Activated T-cell treated with anti-CD3 and anti-CD28 coated beads, Interleukin-2, amount 50 U/mL, for 72 hours (primary cell): Measurements from ENCODE around the gene CATSPERB. TPM values are rescaled to one million over a fixed set of nuclear protein-coding genes. Genes with fewer than 3 reads are reported as not detected.

Experiments
- ATAC-seq, 2 donors: fragments of 150-1000 bp; cut with Tn5 transposase; replicated peaks in 1 of 2; 2 replicates each; pipeline ENCODE4 v1.10.0; 2021; ENCODE audit warnings: moderate library complexity in 2 of 2, mild to moderate bottlenecking in 1 of 2
- DNase-seq, 2 donors: peaks; one replicate each; pipeline ENCODE4 v3.0.0; 2021 to 2022; ENCODE audit warnings: mixed read lengths in 1 of 2
- H3K27ac Mint-ChIP-seq: one replicate; pipeline ENCODE4 v1.8.0; 2022; ENCODE audit warnings: mild to moderate bottlenecking, moderate library complexity, mixed read lengths
- H3K27me3 Mint-ChIP-seq: one replicate; pipeline ENCODE4 v1.8.0; 2022; ENCODE audit warnings: low read depth, mixed read lengths
- H3K36me3 Mint-ChIP-seq, 2 donors: one replicate each; pipeline ENCODE4 v1.8.0; 2022; ENCODE audit warnings: mixed read lengths in 2 of 2, mild to moderate bottlenecking in 1 of 2; ENCODE audit not compliant: insufficient read depth in 2 of 2
- H3K4me1 Mint-ChIP-seq: one replicate; pipeline ENCODE4 v1.8.0; 2022; ENCODE audit warnings: low read depth, mixed read lengths
- H3K4me3 Mint-ChIP-seq, 2 donors: one replicate each; pipeline ENCODE4 v1.8.0; 2022; ENCODE audit warnings: mild to moderate bottlenecking in 2 of 2, mixed read lengths in 2 of 2, moderate library complexity in 2 of 2
- H3K9me3 Mint-ChIP-seq, 2 donors: one replicate each; pipeline ENCODE4 v1.8.0; 2022; ENCODE audit warnings: mixed read lengths in 2 of 2
- total RNA-seq, 2 donors: library from RNA; stranded (reverse); gene quantifications; one replicate each; pipeline ENCODE4 v1.2.3, GENCODE V29; 2022

Gene CATSPERB
- total RNA-seq, result 1 to 10 TPM in 1 of 2 donors, under 1 TPM in 1; 0.91 to 2.3 TPM

- H3K9me3 Mint-ChIP-seq, result no peaks in the 10 kb centered on the region
- peaks cover 18% of the 10 kb centered on the region for H3K4me1 Mint-ChIP-seq
- DNase-seq (no peak), ATAC-seq (no peak)
- H3K27me3 Mint-ChIP-seq, result no peaks in the 10 kb centered on the region
- H3K4me3 Mint-ChIP-seq, result peak within 1 kb of the TSS in 1 of 2 donors; percentile 16
- no peaks in the 10 kb centered on the region for H3K36me3 Mint-ChIP-seq
- H3K27ac Mint-ChIP-seq, result no peak within 1 kb of the TSS
Measured at GRCh38 chr14:91731986-91732385, at the start of gene CATSPERB. CATSPERB (minus strand) TSS chr14:91732086; CDS start chr14:91729479, 2,607 bp downstream.

- DNase-seq, result no peak
- ATAC-seq, result no peak
- no peaks in the 10 kb centered on the region for H3K27me3 Mint-ChIP-seq
- H3K27ac Mint-ChIP-seq, result no peak overlapping the region
- H3K36me3 Mint-ChIP-seq, result no peaks in the 10 kb centered on the region
- no peak overlapping the region for H3K4me3 Mint-ChIP-seq
- H3K9me3 Mint-ChIP-seq, result no peaks in the 10 kb centered on the region
- H3K4me1 Mint-ChIP-seq, result no peaks in the 10 kb centered on the region
Measured at GRCh38 chr14:91780452-91780851, 48.6 kb upstream of the CATSPERB start.

GRCh38 chr14:91778217-91778616, 46.3 kb upstream of the CATSPERB start:
- ATAC-seq (no peak), DNase-seq (no peak)
- Mint-ChIP-seq H3K4me3 (no peak overlapping the region), H3K27ac (no peak overlapping the region), H3K36me3 (no peaks in the 10 kb centered on the region), H3K9me3 (no peaks in the 10 kb centered on the region), H3K4me1 (peaks cover 6% of the 10 kb centered on the region), H3K27me3 (no peaks in the 10 kb centered on the region)

GRCh38 chr14:91774140-91775096, 42.5 kb upstream of the CATSPERB start:
- DNase-seq, result no peak
- peak overlapping the region; percentile 34 for H3K27ac Mint-ChIP-seq

GRCh38 chr14:91770185-91770584, 38.3 kb upstream of the CATSPERB start:
- no peak for DNase-seq
- Mint-ChIP-seq H3K4me1 (peaks cover 6% of the 10 kb centered on the region), H3K4me3 (no peak overlapping the region), H3K27ac (no peak overlapping the region), H3K9me3 (no peaks in the 10 kb centered on the region), H3K36me3 (no peaks in the 10 kb centered on the region), H3K27me3 (no peaks in the 10 kb centered on the region)
- no peak for ATAC-seq

More at GRCh38 chr14:91774140-91775096, 42.5 kb upstream of the CATSPERB start:
- Mint-ChIP-seq H3K4me1 (peaks cover 6% of the 10 kb centered on the region), H3K27me3 (no peaks in the 10 kb centered on the region), H3K4me3 (no peak overlapping the region), H3K36me3 (no peaks in the 10 kb centered on the region), H3K9me3 (no peaks in the 10 kb centered on the region)
- no peak for ATAC-seq

GRCh38 chr14:91755570-91756295, 23.8 kb upstream of the CATSPERB start:
- no peak for ATAC-seq
- no peaks in the 10 kb centered on the region for H3K4me1 Mint-ChIP-seq
- H3K36me3 Mint-ChIP-seq, result peaks cover 9 to 11% of the 10 kb centered on the region in 2 donors
- H3K9me3 Mint-ChIP-seq, result peaks cover 4 to 5% of the 10 kb centered on the region in 2 donors
- no peak for DNase-seq
- H3K27ac Mint-ChIP-seq, result no peak overlapping the region
- H3K27me3 Mint-ChIP-seq, result no peaks in the 10 kb centered on the region
- H3K4me3 Mint-ChIP-seq, result no peak overlapping the region

- H3K4me1 Mint-ChIP-seq, result no peaks in the 10 kb centered on the region
- H3K27ac Mint-ChIP-seq, result no peak overlapping the region
- H3K27me3 Mint-ChIP-seq, result no peaks in the 10 kb centered on the region
- H3K36me3 Mint-ChIP-seq, result peaks cover 3 to 6% of the 10 kb centered on the region in 2 donors
- H3K9me3 Mint-ChIP-seq, result peaks cover 0 to 2% of the 10 kb centered on the region in 2 donors
- no peak overlapping the region for H3K4me3 Mint-ChIP-seq
- ATAC-seq (no peak), DNase-seq (no peak)
Measured at GRCh38 chr14:91754819-91755218, 22.9 kb upstream of the CATSPERB start.

GRCh38 chr14:91754185-91754584, 22.3 kb upstream of the CATSPERB start:
- Mint-ChIP-seq H3K4me1 (no peaks in the 10 kb centered on the region), H3K9me3 (peaks cover 0 to 2% of the 10 kb centered on the region in 2 donors), H3K4me3 (no peak overlapping the region), H3K27me3 (no peaks in the 10 kb centered on the region), H3K36me3 (peaks cover 0 to 1% of the 10 kb centered on the region in 2 donors), H3K27ac (no peak overlapping the region)
- DNase-seq, result no peak
- ATAC-seq, result no peak

- H3K36me3 Mint-ChIP-seq, result peaks cover 0 to 1% of the 10 kb centered on the region in 2 donors
- no peaks in the 10 kb centered on the region for H3K27me3 Mint-ChIP-seq
- no peak overlapping the region for H3K4me3 Mint-ChIP-seq
- H3K9me3 Mint-ChIP-seq, result peaks cover 0 to 2% of the 10 kb centered on the region in 2 donors
- H3K4me1 Mint-ChIP-seq, result no peaks in the 10 kb centered on the region
- H3K27ac Mint-ChIP-seq, result no peak overlapping the region
- no peak for DNase-seq
- ATAC-seq, result peak in 1 of 2 donors; percentile 33
Measured at GRCh38 chr14:91753501-91754128, 21.7 kb upstream of the CATSPERB start.

- ATAC-seq (no peak), DNase-seq (no peak)
- Mint-ChIP-seq H3K4me3 (no peak overlapping the region), H3K4me1 (no peaks in the 10 kb centered on the region), H3K36me3 (peaks cover 0 to 1% of the 10 kb centered on the region in 2 donors), H3K27me3 (no peaks in the 10 kb centered on the region), H3K27ac (no peak overlapping the region), H3K9me3 (peaks cover 0 to 2% of the 10 kb centered on the region in 2 donors)
Measured at GRCh38 chr14:91752961-91753360, 21.1 kb upstream of the CATSPERB start.

- Mint-ChIP-seq H3K27ac (no peak overlapping the region), H3K27me3 (no peaks in the 10 kb centered on the region), H3K4me1 (no peaks in the 10 kb centered on the region), H3K36me3 (no peaks in the 10 kb centered on the region), H3K9me3 (peaks cover 0 to 2% of the 10 kb centered on the region in 2 donors), H3K4me3 (no peak overlapping the region)
- no peak for DNase-seq
- no peak for ATAC-seq
Measured at GRCh38 chr14:91751719-91752118, 19.8 kb upstream of the CATSPERB start.

GRCh38 chr14:91750634-91751198, 18.8 kb upstream of the CATSPERB start:
- H3K9me3 Mint-ChIP-seq, result peaks cover 0 to 2% of the 10 kb centered on the region in 2 donors
- ATAC-seq, result no peak
- no peaks in the 10 kb centered on the region for H3K27me3 Mint-ChIP-seq
- H3K36me3 Mint-ChIP-seq, result no peaks in the 10 kb centered on the region
- no peaks in the 10 kb centered on the region for H3K4me1 Mint-ChIP-seq
- no peak for DNase-seq
- no peak overlapping the region for H3K27ac Mint-ChIP-seq
- no peak overlapping the region for H3K4me3 Mint-ChIP-seq
